ENCODE measurements around the gene BIRC7. TPM values are rescaled to one million over a fixed set of nuclear protein-coding genes. Genes with fewer than 3 reads are reported as not detected.

BIRC7 gene
- total and polyA plus RNA-seq, 2 donors (not counting 3 experiments of a cell fraction or from before 2014, with no cell fraction given): not detected

- Histone ChIP-seq H3K4me1 (ENCODE audit: control insufficient read depth, extremely low read depth, insufficient read depth, low read length) (no peaks in the 10 kb centered on the region), H4K20me1 (replicated peaks; ENCODE audit: control insufficient read depth, extremely low read depth, insufficient read depth, low read length) (no peaks in the 10 kb centered on the region), H3K9ac (replicated peaks; ENCODE audit: extremely low read depth, insufficient read depth, low read length) (no peak overlapping the region), H3K9me3 (replicated peaks; ENCODE audit: control insufficient read depth, insufficient read depth, low read length) (no peaks in the 10 kb centered on the region), H3K27ac (ENCODE audit: insufficient read depth, low read depth, low read length) (no peak overlapping the region), H3K4me2 (ENCODE audit: insufficient read depth, low read length) (no peak overlapping the region), H3K9me1 (replicated peaks; ENCODE audit: control insufficient read depth, extremely low read depth, insufficient read depth, low read length) (no peaks in the 10 kb centered on the region), H3K79me2 (ENCODE audit: control insufficient read depth, insufficient read depth, low read length) (no peaks in the 10 kb centered on the region), H3K36me3 (ENCODE audit: control insufficient read depth in 2 of 2, extremely low read depth in 1 of 2, insufficient read depth in 2 of 2, low read length in 2 of 2) (no peaks in the 10 kb centered on the region), H3K4me3 (replicated peaks in 1 of 3; ENCODE audit: insufficient read depth in 1 of 3, low read depth in 1 of 3, low read length in 3 of 3) (no peak overlapping the region), H3K27me3 (ENCODE audit: control insufficient read depth in 2 of 2, insufficient read depth in 2 of 2, low read length in 2 of 2) (peaks cover 35 to 37% of the 10 kb centered on the region in 2 experiments), H2AFZ (ENCODE audit: low read depth, low read length) (no peak overlapping the region)
- no TSS peak for BruUV-seq (replicated peaks)
- dilution Hi-C loops (cut with MboI; ENCODE audit: extremely low pct_ligation_motif_present, low sequenced_read_pairs) (no loop called here), intact Hi-C loops (cut with micrococcal nuclease) (no loop called here)
- CTCF ChIA-PET: interaction anchor here (5.0 kb wide), 1 partner anchor 29 kb away, joined by 36 read pairs; no protein-coding TSS in a partner anchor
- FAIRE-seq: no peak
- TF ChIP-seq GATA2 (IDR thresholded peaks at IDR 0.05; ENCODE audit: insufficient read depth, insufficient read length, low read depth, low read length): no peak
- no peak for TF ChIP-seq MYC (IDR thresholded peaks at IDR 0.05; ENCODE audit: low read depth, low read length)
- TF ChIP-seq MAX (IDR thresholded peaks at IDR 0.05; ENCODE audit: insufficient read depth, insufficient read length): no peak
- no peak for TF ChIP-seq CTCF (IDR thresholded peaks at IDR 0.05; ENCODE audit: extremely low read depth in 1 of 2, insufficient read depth in 1 of 2, low read depth in 1 of 2, low read length in 2 of 2)
- TF ChIP-seq JUN (IDR thresholded peaks at IDR 0.05; ENCODE audit: borderline replicate concordance, insufficient read depth, insufficient read length, low read depth): no peak
- no peak for TF ChIP-seq EZH2 (IDR thresholded peaks at IDR 0.05; ENCODE audit: borderline replicate concordance, low read depth, low read length, severe bottlenecking)
- no peak for TF ChIP-seq FOS (IDR thresholded peaks at IDR 0.05; ENCODE audit: borderline replicate concordance, insufficient read depth, low read length)
- POLR2A ChIA-PET: no interaction called here
- no peak for DNase-seq (ENCODE audit: low read depth, low spot score)
Observed at GRCh38 chr20:63253065-63253437, 17.3 kb downstream of the BIRC7 start.

Measured in endothelial cell of umbilical vein (primary cell).